Kidney (tissue), 14 donors: Measurements from ENCODE around the gene NRAS. TPM values are rescaled to one million over a fixed set of nuclear protein-coding genes. Genes with fewer than 3 reads are reported as not detected.

Source experiments
- DNase-seq, 5 donors: peaks; one replicate each; pipeline ENCODE4 v3.0.0-alpha.2; 2013 to 2020
- FAIRE-seq: peaks from 2 replicates; lab custom pipeline; 2012; peaks lifted over from hg19 to GRCh38; lab: Jason Lieb, UNC
- H3K27ac ChIP-seq, 2 donors: one replicate each; pipeline ENCODE4 v1.7.0; 2013; ENCODE audit warnings: low read depth in 2 of 2, low read length in 2 of 2, inconsistent platforms in 1 of 2
- H3K27me3 ChIP-seq: one replicate; pipeline ENCODE4 v1.7.1; 2013; ENCODE audit warnings: low read length, inconsistent platforms; ENCODE audit not compliant: control insufficient read depth, insufficient read depth
- H3K36me3 ChIP-seq, 3 donors: one replicate each; pipeline versions ENCODE4 v1.7.0 to v1.7.1; 2013; ENCODE audit warnings: low read length in 3 of 3, control low read depth in 1 of 3, inconsistent platforms in 1 of 3; ENCODE audit not compliant: insufficient read depth in 3 of 3, control insufficient read depth in 2 of 3
- H3K4me1 ChIP-seq, 3 donors: one replicate each; pipeline versions ENCODE4 v1.7.0 to v1.7.1; 2013; ENCODE audit warnings: low read length in 3 of 3, inconsistent platforms in 1 of 3, low read depth in 1 of 3; ENCODE audit not compliant: control insufficient read depth in 2 of 3, insufficient read depth in 2 of 3
- H3K4me3 ChIP-seq, 3 donors: one replicate each; pipeline versions ENCODE4 v1.7.0 to v1.8.1; 2013; ENCODE audit warnings: low read length in 3 of 3, control low read depth in 1 of 3, inconsistent platforms in 1 of 3
- H3K9ac ChIP-seq, 3 donors: one replicate each; pipeline versions ENCODE4 v1.7.0 to v1.7.1; 2013; ENCODE audit warnings: low read length in 3 of 3, control low read depth in 1 of 3, inconsistent platforms in 1 of 3
- H3K9me3 ChIP-seq, 3 donors: one replicate each; pipeline versions ENCODE4 v1.7.0 to v1.7.1; 2013; ENCODE audit warnings: low read length in 3 of 3, control low read depth in 1 of 3, inconsistent platforms in 1 of 3; ENCODE audit not compliant: control insufficient read depth in 2 of 3, insufficient read depth in 1 of 3
- intact Hi-C: fragments of 100-400 bp; cut with DNase I; formaldehyde crosslinking; loops from one replicate; pipeline ENCODE4 v1.11.1; 2022
- polyA plus RNA-seq: library from polyadenylated mRNA; stranded (reverse); fragments of 350-450 nt; fragmentation: Illumina TruSeq; extraction: RNeasy Lipid Tissue Mini Kit (QIAGEN cat#74804); gene quantifications from one replicate; pipeline ENCODE4 v1.2.3, GENCODE V29; 2014; ENCODE audit warnings: low read depth, low replicate concordance; ENCODE audit not compliant: insufficient read depth
- total RNA-seq: library from RNA; stranded (reverse); fragmentation: NEBNext Ultra II Directional; extraction: Animal tissue kit (Norgen Biotek cat#: 25700); gene quantifications from one replicate; pipeline ENCODE4 v1.2.1, GENCODE V29; 2021
- TF ChIP-seq, protein P1 (sequence below): IDR thresholded peaks from 3 replicates; pipeline ENCODE4 v1.5.1; 2012; ENCODE audit warnings: mild to moderate bottlenecking, moderate library complexity, borderline replicate concordance; ENCODE audit not compliant: insufficient read depth; ENCODE audit errors: extremely low read depth
- donor health status: control.
- donor health status: control.
- donor health status: control.
- donor health status: control.
- donor health status: control.
- donor health status: DM: yes; HTN: yes; CAD: no.
- donor health status: Normal renal cell carcinoma (clear cell type).

Gene NRAS
- total and polyA plus RNA-seq, 2 donors from 2014 or later: 13.3 to 35.2 TPM

DNA sequence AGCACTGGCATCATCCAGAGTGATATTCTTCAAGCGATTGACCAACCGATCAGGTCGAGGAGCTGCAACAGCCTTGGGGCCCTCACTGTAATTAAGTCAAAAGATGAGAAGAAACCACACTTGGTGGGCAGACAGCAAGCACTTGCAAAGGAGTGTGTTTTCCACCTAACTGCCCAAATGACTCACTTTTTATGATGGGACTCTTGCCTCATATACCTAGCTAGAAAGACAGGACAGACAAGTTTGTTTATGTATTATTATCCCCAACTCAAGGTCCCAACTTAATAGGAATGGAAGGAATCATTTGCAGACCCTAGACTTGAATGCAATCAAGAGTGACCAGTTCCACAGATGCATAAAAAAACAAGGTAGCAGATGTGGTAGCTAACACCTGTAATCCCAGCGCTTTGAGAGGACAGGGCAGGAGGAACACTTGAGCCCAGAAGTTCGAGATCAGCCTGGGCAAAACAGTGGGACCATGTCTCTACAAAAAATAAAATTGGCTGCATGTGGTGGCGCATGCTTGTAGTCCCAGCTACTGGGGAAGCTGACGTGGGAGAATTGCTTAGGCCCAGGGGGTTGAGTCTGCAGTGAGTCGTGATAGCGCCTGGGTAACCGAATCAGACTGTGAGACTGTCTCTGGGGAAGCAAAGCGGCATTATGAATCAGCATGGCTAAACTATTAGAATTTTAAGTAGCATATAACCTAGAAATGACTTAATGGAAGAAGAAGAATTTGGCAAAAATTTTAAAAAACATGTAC, 2.3 kb upstream of the NRAS start:
- DNase-seq: no peak
- intact Hi-C loops: no loop called here

DNA sequence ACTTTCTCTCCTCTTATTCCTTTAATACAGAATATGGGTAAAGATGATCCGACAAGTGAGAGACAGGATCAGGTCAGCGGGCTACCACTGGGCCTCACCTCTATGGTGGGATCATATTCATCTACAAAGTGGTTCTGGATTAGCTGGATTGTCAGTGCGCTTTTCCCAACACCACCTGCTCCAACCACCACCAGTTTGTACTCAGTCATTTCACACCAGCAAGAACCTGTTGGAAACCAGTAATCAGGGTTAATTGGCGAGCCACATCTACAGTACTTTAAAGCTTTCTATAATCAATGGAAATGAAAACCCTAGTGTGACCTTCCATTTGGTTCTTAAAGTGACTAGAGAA, 643 bp downstream of the NRAS start:
- FAIRE-seq: no peak
- Histone ChIP-seq H3K4me1 (peaks cover 0 to 6% (median 0%) of the 10 kb centered on the region in 3 donors), H3K27me3 (no peaks in the 10 kb centered on the region), H3K36me3 (peaks cover 5 to 33% (median 30%) of the 10 kb centered on the region in 3 donors), H3K4me3 (peak overlapping the region; percentile 93 to 99 (median 98)), H3K27ac (peak overlapping the region in 1 of 2 donors; percentile 89), H3K9me3 (no peaks in the 10 kb centered on the region), H3K9ac (peak overlapping the region; percentile 86 to 98 (median 88))
- TF ChIP-seq, protein P1, sequence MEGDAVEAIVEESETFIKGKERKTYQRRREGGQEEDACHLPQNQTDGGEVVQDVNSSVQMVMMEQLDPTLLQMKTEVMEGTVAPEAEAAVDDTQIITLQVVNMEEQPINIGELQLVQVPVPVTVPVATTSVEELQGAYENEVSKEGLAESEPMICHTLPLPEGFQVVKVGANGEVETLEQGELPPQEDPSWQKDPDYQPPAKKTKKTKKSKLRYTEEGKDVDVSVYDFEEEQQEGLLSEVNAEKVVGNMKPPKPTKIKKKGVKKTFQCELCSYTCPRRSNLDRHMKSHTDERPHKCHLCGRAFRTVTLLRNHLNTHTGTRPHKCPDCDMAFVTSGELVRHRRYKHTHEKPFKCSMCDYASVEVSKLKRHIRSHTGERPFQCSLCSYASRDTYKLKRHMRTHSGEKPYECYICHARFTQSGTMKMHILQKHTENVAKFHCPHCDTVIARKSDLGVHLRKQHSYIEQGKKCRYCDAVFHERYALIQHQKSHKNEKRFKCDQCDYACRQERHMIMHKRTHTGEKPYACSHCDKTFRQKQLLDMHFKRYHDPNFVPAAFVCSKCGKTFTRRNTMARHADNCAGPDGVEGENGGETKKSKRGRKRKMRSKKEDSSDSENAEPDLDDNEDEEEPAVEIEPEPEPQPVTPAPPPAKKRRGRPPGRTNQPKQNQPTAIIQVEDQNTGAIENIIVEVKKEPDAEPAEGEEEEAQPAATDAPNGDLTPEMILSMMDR: no peak
- intact Hi-C loops: no loop called here
- DNase-seq: peak in 1 of 5 donors; percentile 12

More for the DNA sequence above, 2.3 kb upstream of the NRAS start:
- no peak overlapping the region for H3K4me3 ChIP-seq
- TF ChIP-seq, protein P1: no peak
- no peak overlapping the region for H3K9ac ChIP-seq
- FAIRE-seq: no peak
- H3K4me1 ChIP-seq: peaks cover 0 to 6% (median 0%) of the 10 kb centered on the region in 3 donors
- H3K36me3 ChIP-seq: peaks cover 12 to 55% (median 44%) of the 10 kb centered on the region in 3 donors
- no peaks in the 10 kb centered on the region for H3K27me3 ChIP-seq
- H3K9me3 ChIP-seq: no peaks in the 10 kb centered on the region
- no peak overlapping the region for H3K27ac ChIP-seq

DNA sequence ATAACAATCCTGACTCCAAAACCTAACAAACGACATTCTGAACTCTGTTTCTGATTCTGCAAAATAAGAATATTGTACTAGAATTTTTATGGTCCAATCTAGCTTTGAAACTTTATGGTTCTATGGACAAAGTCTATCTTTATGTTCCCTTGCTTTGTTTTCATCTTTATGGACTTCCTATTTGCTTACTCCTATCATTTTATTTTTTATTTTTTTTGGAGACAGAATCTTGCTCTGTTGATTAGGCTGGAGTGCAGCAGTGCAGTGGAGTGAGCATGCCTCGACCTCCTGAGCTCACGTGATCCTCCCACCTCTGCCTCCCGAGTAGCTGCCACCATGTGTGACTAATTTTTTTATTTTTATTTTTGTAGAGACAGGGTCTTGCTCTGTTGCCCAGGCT, 3.6 kb downstream of the NRAS start:
- no peak overlapping the region for H3K9ac ChIP-seq

More for the DNA sequence above, 3.6 kb downstream of the NRAS start:
- Histone ChIP-seq H3K9me3 (no peaks in the 10 kb centered on the region), H3K27ac (no peak overlapping the region), H3K4me3 (no peak overlapping the region), H3K4me1 (peaks cover 0 to 6% (median 0%) of the 10 kb centered on the region in 3 donors), H3K27me3 (no peaks in the 10 kb centered on the region), H3K36me3 (peaks cover 8 to 27% (median 8%) of the 10 kb centered on the region in 3 donors)
- intact Hi-C loops: no loop called here
- FAIRE-seq (no peak), DNase-seq (no peak)
- TF ChIP-seq, protein P1: no peak
